Activated CD8-positive, alpha-beta T cell treated with anti-CD3 and anti-CD28 coated beads for 36 hours (primary cell): ENCODE data around the gene SLC26A9. TPM values are rescaled to one million over a fixed set of nuclear protein-coding genes. Genes with fewer than 3 reads are reported as not detected.

ENCODE experiments used
- ATAC-seq: fragments of 200-7000 bp; cut with Tn5 transposase; one replicate; pipeline ENCODE4 v1.10.0; 2021; ENCODE audit warnings: mild to moderate bottlenecking, moderate library complexity
- CTCF ChIA-PET: fragments of 350-600 bp; sonication (Branson Sonifier 250); formaldehyde crosslinking; loops from one replicate; lab custom pipeline; 2021; ENCODE audit warnings: antibody characterized with exemption; lab: Charles Lee
- POLR2A ChIA-PET: fragments of 350-600 bp; sonication (Branson Sonifier 250); formaldehyde crosslinking; loops from one replicate; lab custom pipeline; 2021; ENCODE audit warnings: antibody characterized with exemption; lab: Charles Lee
- DNase-seq: peaks from one replicate; pipeline ENCODE4 v3.0.0-alpha.2; 2020
- H3K27ac Mint-ChIP-seq: one replicate; pipeline ENCODE4 v1.8.0; 2021; ENCODE audit warnings: mild to moderate bottlenecking, mixed read lengths
- H3K27me3 Mint-ChIP-seq: one replicate; pipeline ENCODE4 v1.8.0; 2021; ENCODE audit warnings: mixed read lengths
- H3K36me3 Mint-ChIP-seq: one replicate; pipeline ENCODE4 v1.8.0; 2021; ENCODE audit warnings: low read depth, mixed read lengths
- H3K4me1 Mint-ChIP-seq: one replicate; pipeline ENCODE4 v1.8.0; 2021; ENCODE audit warnings: low read depth, mixed read lengths
- H3K4me3 Mint-ChIP-seq: one replicate; pipeline ENCODE4 v1.8.0; 2021; ENCODE audit warnings: mild to moderate bottlenecking, moderate library complexity, mixed read lengths
- H3K9me3 Mint-ChIP-seq: one replicate; pipeline ENCODE4 v1.8.0; 2021; ENCODE audit warnings: mixed read lengths
- intact Hi-C: fragments of 100-400 bp; cut with micrococcal nuclease; formaldehyde crosslinking; loops from one replicate; pipeline ENCODE4 v1.10.0; 2022
- total RNA-seq, 2 experiments: library from RNA; stranded (reverse); gene quantifications; one replicate each; pipeline ENCODE4 v1.2.3, GENCODE V29; 2021
- TF ChIP-seq, protein P1 (sequence below): fragments of 200-600 bp; IDR thresholded peaks from one replicate; pipeline ENCODE4 v1.8.0; 2022; ENCODE audit warnings: antibody characterized with exemption, mild to moderate bottlenecking

The SLC26A9 gene
- total RNA-seq, 2 experiments from 2014 or later, result not detected

GRCh38 chr1:205930799-205931281 lies 12.4 kb downstream of the SLC26A9 start:
- Mint-ChIP-seq H3K4me1 (no peaks in the 10 kb centered on the region), H3K4me3 (no peak overlapping the region), H3K9me3 (no peaks in the 10 kb centered on the region), H3K36me3 (no peaks in the 10 kb centered on the region), H3K27me3 (peaks cover 10% of the 10 kb centered on the region), H3K27ac (no peak overlapping the region)
- ATAC-seq (no peak), DNase-seq (no peak)
- intact Hi-C loops, result no loop called here
- ChIA-PET CTCF (interaction anchor here (2.1 to 4.0 kb wide), 2 partner anchors 9 to 47 kb away, joined by 4 to 24 read pairs; no protein-coding TSS in a partner anchor), POLR2A (no interaction called here)
- TF ChIP-seq, protein P1, sequence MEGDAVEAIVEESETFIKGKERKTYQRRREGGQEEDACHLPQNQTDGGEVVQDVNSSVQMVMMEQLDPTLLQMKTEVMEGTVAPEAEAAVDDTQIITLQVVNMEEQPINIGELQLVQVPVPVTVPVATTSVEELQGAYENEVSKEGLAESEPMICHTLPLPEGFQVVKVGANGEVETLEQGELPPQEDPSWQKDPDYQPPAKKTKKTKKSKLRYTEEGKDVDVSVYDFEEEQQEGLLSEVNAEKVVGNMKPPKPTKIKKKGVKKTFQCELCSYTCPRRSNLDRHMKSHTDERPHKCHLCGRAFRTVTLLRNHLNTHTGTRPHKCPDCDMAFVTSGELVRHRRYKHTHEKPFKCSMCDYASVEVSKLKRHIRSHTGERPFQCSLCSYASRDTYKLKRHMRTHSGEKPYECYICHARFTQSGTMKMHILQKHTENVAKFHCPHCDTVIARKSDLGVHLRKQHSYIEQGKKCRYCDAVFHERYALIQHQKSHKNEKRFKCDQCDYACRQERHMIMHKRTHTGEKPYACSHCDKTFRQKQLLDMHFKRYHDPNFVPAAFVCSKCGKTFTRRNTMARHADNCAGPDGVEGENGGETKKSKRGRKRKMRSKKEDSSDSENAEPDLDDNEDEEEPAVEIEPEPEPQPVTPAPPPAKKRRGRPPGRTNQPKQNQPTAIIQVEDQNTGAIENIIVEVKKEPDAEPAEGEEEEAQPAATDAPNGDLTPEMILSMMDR, result no peak

GRCh38 chr1:205930195-205930577 lies 13.1 kb downstream of the SLC26A9 start:
- Mint-ChIP-seq H3K27me3 (peaks cover 10% of the 10 kb centered on the region), H3K4me1 (no peaks in the 10 kb centered on the region)

DNA sequence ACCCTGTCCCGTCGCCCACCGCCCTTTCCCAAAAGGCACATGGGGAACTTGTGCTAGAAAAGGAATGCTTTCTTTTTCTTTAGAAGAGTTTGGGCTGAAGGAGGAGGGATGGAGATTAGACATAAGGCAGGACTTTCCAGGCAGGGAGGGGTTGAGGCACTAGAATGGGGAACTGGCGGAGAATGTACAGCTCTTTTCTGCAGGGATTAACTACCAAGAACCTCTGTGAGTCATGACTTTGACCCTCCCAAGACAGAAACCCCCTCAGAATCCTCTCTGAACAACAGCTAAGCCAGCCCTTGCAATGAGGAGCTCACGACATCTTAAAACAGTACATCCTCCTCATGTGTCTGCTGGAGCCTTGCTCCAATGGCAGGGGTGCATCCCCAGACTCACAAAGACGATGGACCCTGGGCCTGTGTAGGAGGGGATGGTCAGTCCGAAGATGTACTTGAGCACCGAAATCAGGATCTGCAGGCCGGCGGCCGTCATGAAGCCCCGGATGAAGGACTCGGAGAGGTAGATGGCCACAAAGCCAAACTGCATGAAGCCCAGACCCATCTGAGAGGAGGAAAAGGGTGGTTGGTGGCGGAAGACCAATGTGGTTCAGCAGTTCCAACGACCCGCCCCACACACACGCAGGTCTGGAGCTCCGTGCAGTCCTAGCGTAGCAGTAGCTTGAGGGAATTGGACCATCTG lies 13.6 kb downstream of the SLC26A9 start:
- Mint-ChIP-seq H3K4me3 (no peak overlapping the region), H3K36me3 (no peaks in the 10 kb centered on the region), H3K27ac (no peak overlapping the region), H3K27me3 (peaks cover 10% of the 10 kb centered on the region), H3K9me3 (no peaks in the 10 kb centered on the region), H3K4me1 (no peaks in the 10 kb centered on the region)
- ChIA-PET CTCF (interaction anchor here (1.2 to 4.0 kb wide), 2 partner anchors 48 to 271 kb away, joined by 6 to 24 read pairs; no protein-coding TSS in a partner anchor), POLR2A (no interaction called here)
- ATAC-seq, result no peak
- no peak for DNase-seq
- TF ChIP-seq, protein P1, result no peak
- intact Hi-C loops, result no loop called here

More at GRCh38 chr1:205930195-205930577, 13.1 kb downstream of the SLC26A9 start:
- POLR2A ChIA-PET, result no interaction called here
- H3K4me3 Mint-ChIP-seq, result no peak overlapping the region
- no peaks in the 10 kb centered on the region for H3K36me3 Mint-ChIP-seq
- CTCF ChIA-PET, result interaction anchor here (1.2 to 4.0 kb wide), 3 partner anchors 10 to 271 kb away, joined by 4 to 24 read pairs (median 6); no protein-coding TSS in a partner anchor
- intact Hi-C loops, result no loop called here
- ATAC-seq (no peak), DNase-seq (no peak)
- H3K27ac Mint-ChIP-seq, result no peak overlapping the region
- TF ChIP-seq, protein P1, result no peak
- H3K9me3 Mint-ChIP-seq, result no peaks in the 10 kb centered on the region

DNA sequence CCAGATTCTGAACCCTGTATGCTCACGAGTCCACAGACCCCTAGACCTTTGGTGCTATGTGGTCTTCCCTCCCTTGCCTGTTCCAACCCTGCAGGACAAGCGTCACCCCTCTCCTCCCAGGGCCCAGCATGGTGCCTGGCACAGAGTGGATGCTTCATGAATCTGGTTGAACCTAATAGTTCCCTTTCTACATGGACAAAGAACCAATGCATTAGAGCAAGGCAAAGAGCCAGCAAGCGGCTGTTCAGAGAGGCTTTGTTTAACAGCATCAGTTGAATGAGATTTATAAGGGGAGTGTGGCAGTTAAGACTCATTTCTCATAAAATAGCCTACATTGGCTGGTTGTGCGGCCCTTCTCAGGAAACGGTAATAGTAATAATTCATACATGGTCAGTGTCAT lies 14.9 kb downstream of the SLC26A9 start:
- TF ChIP-seq, protein P1, result no peak

DNA sequence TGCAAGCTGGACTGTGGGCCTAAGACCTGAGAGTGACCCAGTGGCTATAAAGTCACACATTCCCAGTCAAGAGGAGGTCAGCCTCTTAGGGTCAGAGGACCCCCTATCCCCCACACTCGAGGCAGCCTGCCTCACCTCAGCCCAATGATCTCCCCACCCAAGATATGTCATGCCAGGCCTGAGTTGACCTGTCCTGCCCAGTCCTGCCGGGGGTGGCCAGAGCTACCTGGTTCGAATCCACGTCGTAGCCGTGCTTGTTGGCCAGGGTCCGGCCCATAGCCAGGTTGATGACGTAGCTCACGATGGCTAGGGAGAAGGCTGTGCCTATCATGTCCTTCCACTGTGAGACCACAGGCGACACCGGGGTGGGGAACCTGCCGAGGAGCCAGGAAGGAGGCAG lies 15.6 kb downstream of the SLC26A9 start:
- no peaks in the 10 kb centered on the region for H3K9me3 Mint-ChIP-seq
- no peak overlapping the region for H3K4me3 Mint-ChIP-seq
- TF ChIP-seq, protein P1, result no peak
- CTCF ChIA-PET, result interaction anchor here (1.5 to 4.0 kb wide), 2 partner anchors 10 to 50 kb away, joined by 3 to 24 read pairs; no protein-coding TSS in a partner anchor
- ATAC-seq (no peak), DNase-seq (no peak)
- H3K4me1 Mint-ChIP-seq, result no peaks in the 10 kb centered on the region
- no peaks in the 10 kb centered on the region for H3K36me3 Mint-ChIP-seq
- POLR2A ChIA-PET, result interaction anchor here (0.7 kb wide), 1 partner anchor 370 kb away, joined by 3 read pairs; no protein-coding TSS in a partner anchor
- H3K27me3 Mint-ChIP-seq, result peaks cover 2% of the 10 kb centered on the region
- intact Hi-C loops, result no loop called here
- no peak overlapping the region for H3K27ac Mint-ChIP-seq

More for the DNA sequence above, 14.9 kb downstream of the SLC26A9 start:
- Mint-ChIP-seq H3K4me1 (no peaks in the 10 kb centered on the region), H3K27ac (no peak overlapping the region), H3K36me3 (no peaks in the 10 kb centered on the region), H3K4me3 (no peak overlapping the region), H3K9me3 (no peaks in the 10 kb centered on the region), H3K27me3 (peaks cover 5% of the 10 kb centered on the region)
- ATAC-seq, result no peak
- DNase-seq, result no peak
- intact Hi-C loops, result no loop called here
- ChIA-PET CTCF (interaction anchor here (1.5 to 4.0 kb wide), 2 partner anchors 11 to 49 kb away, joined by 3 to 24 read pairs; no protein-coding TSS in a partner anchor), POLR2A (no interaction called here)
